Hepatocyte (in vitro differentiated cells): ENCODE measurements around the gene ACYP2.

Experiments
- EZH2 ChIP-seq: fragments of 200-600 bp; sonication (generic); IDR thresholded peaks from 2 replicates; pipeline ENCODE4 v1.6.1; 2016; ENCODE audit warnings: antibody characterized with exemption, mild to moderate bottlenecking, borderline replicate concordance
- EZH2phosphoT487 ChIP-seq: fragments of 200-600 bp; sonication (generic); IDR thresholded peaks from one replicate; pipeline ENCODE4 v1.6.1; 2018; ENCODE audit warnings: antibody characterized with exemption, mild to moderate bottlenecking, low read depth, moderate library complexity; ENCODE audit not compliant: unreplicated experiment, severe bottlenecking
- TF ChIP-seq, protein P1 (sequence below): fragments of 200-600 bp; sonication (generic); IDR thresholded peaks from 2 replicates; pipeline ENCODE4 v1.5.1; 2016; ENCODE audit warnings: antibody characterized with exemption, mild to moderate bottlenecking; ENCODE audit not compliant: poor library complexity

DNA sequence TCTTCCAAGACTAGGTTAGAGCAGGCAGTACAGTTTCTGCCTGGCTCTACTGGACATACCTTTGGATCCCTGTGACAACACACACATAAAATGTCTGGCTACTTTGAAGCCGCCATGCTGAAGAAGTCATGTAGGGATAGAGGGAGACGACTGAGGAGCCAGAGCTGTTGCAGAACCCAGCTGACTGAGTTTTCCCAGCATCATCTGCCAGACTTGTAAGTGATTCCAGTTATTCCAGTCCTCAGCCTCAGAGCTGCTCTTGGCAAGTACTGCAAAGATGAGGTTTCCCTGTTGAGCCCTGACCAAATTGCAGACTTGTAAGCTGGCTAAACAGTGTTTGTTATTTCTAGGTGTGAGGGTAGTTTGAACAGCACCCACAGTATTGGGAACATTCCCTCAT, 172.1 kb downstream of the ACYP2 start:
- TF ChIP-seq, protein P1, sequence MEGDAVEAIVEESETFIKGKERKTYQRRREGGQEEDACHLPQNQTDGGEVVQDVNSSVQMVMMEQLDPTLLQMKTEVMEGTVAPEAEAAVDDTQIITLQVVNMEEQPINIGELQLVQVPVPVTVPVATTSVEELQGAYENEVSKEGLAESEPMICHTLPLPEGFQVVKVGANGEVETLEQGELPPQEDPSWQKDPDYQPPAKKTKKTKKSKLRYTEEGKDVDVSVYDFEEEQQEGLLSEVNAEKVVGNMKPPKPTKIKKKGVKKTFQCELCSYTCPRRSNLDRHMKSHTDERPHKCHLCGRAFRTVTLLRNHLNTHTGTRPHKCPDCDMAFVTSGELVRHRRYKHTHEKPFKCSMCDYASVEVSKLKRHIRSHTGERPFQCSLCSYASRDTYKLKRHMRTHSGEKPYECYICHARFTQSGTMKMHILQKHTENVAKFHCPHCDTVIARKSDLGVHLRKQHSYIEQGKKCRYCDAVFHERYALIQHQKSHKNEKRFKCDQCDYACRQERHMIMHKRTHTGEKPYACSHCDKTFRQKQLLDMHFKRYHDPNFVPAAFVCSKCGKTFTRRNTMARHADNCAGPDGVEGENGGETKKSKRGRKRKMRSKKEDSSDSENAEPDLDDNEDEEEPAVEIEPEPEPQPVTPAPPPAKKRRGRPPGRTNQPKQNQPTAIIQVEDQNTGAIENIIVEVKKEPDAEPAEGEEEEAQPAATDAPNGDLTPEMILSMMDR = no peak
- TF ChIP-seq EZH2 = no peak
- no peak for TF ChIP-seq EZH2phosphoT487
